Lower lobe of right lung (tissue), 2 donors: ENCODE results near the gene CPNE7. TPM values are rescaled to one million over a fixed set of nuclear protein-coding genes. Genes with fewer than 3 reads are reported as not detected.

Experiments
- ATAC-seq, 2 donors: fragments of 200-7000 bp; cut with Tn5 transposase; one replicate each; pipeline ENCODE4 v1.9.1; 2020 to 2022; ENCODE audit warnings: mild to moderate bottlenecking in 2 of 2, moderate library complexity in 2 of 2
- DNase-seq: peaks from one replicate; pipeline ENCODE4 v3.0.0-alpha.2; 2020
- H3K27ac ChIP-seq: fragments of 200-600 bp; one replicate; pipeline ENCODE4 v1.8.0; 2022
- H3K27me3 ChIP-seq: fragments of 200-600 bp; one replicate; pipeline ENCODE4 v1.8.0; 2022; ENCODE audit warnings: low read depth
- H3K36me3 ChIP-seq: fragments of 200-600 bp; one replicate; pipeline ENCODE4 v1.8.0; 2022; ENCODE audit warnings: mild to moderate bottlenecking
- H3K4me1 ChIP-seq: fragments of 200-600 bp; one replicate; pipeline ENCODE4 v1.8.0; 2022
- H3K4me3 ChIP-seq: fragments of 200-600 bp; one replicate; pipeline ENCODE4 v1.8.0; 2022; ENCODE audit warnings: mild to moderate bottlenecking
- H3K9me3 ChIP-seq: fragments of 200-600 bp; one replicate; pipeline ENCODE4 v1.8.0; 2022
- CTCF ChIP-seq: fragments of 200-600 bp; IDR thresholded peaks from one replicate; pipeline ENCODE4 v1.8.0; 2022; ENCODE audit warnings: antibody characterized with exemption, mild to moderate bottlenecking
- intact Hi-C: fragments of 100-400 bp; cut with DNase I; formaldehyde crosslinking; loops from one replicate; pipeline ENCODE4 v1.11.0; 2022
- total RNA-seq: library from RNA; stranded (reverse); fragmentation: NEBNext Ultra II Directional; extraction: Animal tissue kit (Norgen Biotek cat#: 25700); gene quantifications from one replicate; pipeline ENCODE4 v1.2.1, GENCODE V29; 2021
- donor health status: DM: no; HTN: yes; CAD: no; lungs with severe emphysema.

CPNE7 gene
- total RNA-seq, 1 donor from 2014 or later: 0.35 TPM

GRCh38 chr16:89564476-89565255 is 10.9 kb upstream of the CPNE7 start:
- Histone ChIP-seq H3K36me3 (peaks cover 37% of the 10 kb centered on the region), H3K4me1 (peaks cover 55% of the 10 kb centered on the region), H3K27me3 (peaks cover 3% of the 10 kb centered on the region), H3K27ac (no peak overlapping the region), H3K4me3 (no peak overlapping the region), H3K9me3 (no peaks in the 10 kb centered on the region)
- DNase-seq (no peak), ATAC-seq (no peak)
- intact Hi-C loops: no loop called here
- TF ChIP-seq CTCF: no peak

GRCh38 chr16:89565256-89565505 is 10.4 kb upstream of the CPNE7 start:
- no peak for DNase-seq
- Histone ChIP-seq H3K27me3 (peaks cover 3% of the 10 kb centered on the region), H3K4me3 (peak overlapping the region; percentile 33), H3K36me3 (peaks cover 37% of the 10 kb centered on the region), H3K9me3 (no peaks in the 10 kb centered on the region), H3K27ac (no peak overlapping the region), H3K4me1 (peaks cover 53% of the 10 kb centered on the region)
- intact Hi-C loops: no loop called here
- no peak for TF ChIP-seq CTCF
- ATAC-seq: no peak

- ATAC-seq: peak; percentile 61 to 65
- peak; percentile 52 for TF ChIP-seq CTCF
- Histone ChIP-seq H3K9me3 (no peaks in the 10 kb centered on the region), H3K4me1 (peaks cover 53% of the 10 kb centered on the region), H3K27me3 (peaks cover 3% of the 10 kb centered on the region), H3K4me3 (peak overlapping the region; percentile 33), H3K36me3 (peaks cover 37% of the 10 kb centered on the region), H3K27ac (peak overlapping the region; percentile 18)
- DNase-seq: peak; percentile 77
- intact Hi-C loops: no loop called here
Measured at GRCh38 chr16:89565506-89566372, 9.8 kb upstream of the CPNE7 start.

- no peak for DNase-seq
- Histone ChIP-seq H3K4me3 (no peak overlapping the region), H3K27ac (no peak overlapping the region)
Measured at GRCh38 chr16:89567656-89568594, 7.6 kb upstream of the CPNE7 start.

More at GRCh38 chr16:89567656-89568594, 7.6 kb upstream of the CPNE7 start:
- H3K36me3 ChIP-seq: peaks cover 21% of the 10 kb centered on the region
- ATAC-seq: no peak
- no peak for TF ChIP-seq CTCF
- H3K27me3 ChIP-seq: peaks cover 14% of the 10 kb centered on the region
- no peaks in the 10 kb centered on the region for H3K9me3 ChIP-seq
- intact Hi-C loops: no loop called here
- peaks cover 35% of the 10 kb centered on the region for H3K4me1 ChIP-seq
